ENCODE measurements around the gene KATNB1. TPM values are rescaled to one million over a fixed set of nuclear protein-coding genes. Genes with fewer than 3 reads are reported as not detected.
A peak's percentile ranks its signal among the peaks of the same experiment; 100 is the strongest.

The KATNB1 gene
- total RNA-seq = 27.8 TPM

DNA sequence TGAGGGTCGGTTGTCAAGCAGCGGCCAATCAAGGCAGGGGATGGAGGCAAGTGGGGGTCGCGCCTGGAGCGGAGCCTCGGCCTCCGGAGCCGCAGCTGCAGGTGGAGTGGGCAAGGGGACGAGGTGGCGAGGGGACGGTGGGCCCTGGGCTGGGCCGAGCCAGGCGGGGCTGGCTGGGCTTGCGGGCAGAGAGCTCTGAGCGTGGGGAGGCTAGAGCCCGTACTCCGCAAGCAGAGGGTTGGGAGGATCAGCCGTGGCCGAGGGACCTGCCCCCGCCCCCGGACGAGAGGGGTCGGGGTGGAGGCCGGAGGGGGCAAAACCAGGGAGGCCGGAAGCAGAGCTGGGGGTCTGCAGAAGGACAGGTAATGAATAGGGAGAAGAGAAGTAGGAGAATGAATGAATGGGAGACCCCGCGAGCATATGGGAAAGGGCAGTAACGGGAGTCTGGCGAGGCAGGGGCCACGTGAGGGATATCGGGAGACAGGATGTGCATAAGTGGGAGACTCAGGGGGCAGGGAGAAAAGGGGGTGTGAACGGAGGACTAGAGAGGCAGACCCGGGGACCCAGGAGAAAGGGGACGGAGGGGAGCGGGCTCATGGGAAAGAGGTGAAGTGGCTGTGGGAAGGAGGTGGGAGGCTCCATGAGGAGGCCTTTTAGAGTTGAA, at the start of gene KATNB1:
Gene KATNB1 (plus strand): TSS at position 16 of the 664 bp plus-strand sequence. CDS start 1,474 bp downstream, outside the sequence.
- DNase-seq = no peak

DNA sequence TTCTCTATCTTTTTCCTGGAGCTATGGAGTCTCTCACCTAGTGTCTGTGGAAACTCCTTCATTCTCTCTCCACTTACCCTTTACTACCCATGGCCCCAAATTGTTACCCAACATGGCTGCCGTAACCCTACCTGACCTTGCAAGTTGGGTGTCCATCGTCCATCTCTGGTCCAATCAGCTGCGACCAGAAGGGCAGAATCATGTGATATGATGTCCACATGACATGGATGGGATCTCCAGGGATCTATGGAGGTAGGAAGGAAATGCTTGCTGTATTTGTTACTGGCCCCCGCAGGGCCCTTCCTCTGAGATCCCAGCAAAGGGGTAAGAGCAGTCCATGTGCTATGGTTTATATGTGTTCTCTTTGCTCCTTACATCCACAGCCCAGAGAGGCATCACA, 49.0 kb upstream of the KATNB1 start:
- no peak for DNase-seq

DNA sequence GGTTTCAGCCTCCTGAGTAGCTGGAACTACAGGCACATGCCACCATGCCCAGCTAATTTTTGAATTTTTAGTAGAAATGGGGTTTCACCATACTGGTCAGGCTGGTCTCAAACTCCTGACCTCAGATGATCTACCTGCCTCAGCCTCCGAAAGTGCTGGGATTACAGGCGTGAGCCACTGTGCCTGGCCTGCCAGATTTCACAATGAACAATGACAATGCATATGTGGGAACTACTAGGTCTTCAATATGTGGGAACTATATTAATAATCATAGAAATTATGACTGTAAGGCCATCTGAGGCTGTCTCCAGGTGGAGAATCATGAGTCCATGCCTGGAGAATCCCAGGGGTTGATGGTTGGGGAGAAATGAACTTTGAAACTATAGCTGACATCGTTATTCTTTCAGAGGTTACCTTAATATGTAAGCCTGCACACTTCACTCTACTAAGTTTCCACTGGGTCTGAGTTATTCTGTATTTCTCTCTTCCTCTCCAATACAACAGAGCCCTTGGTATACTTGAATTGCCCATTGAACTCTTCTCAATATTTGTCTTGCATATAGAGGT, 48.1 kb upstream of the KATNB1 start:
- DNase-seq = no peak

GRCh38 chr16:57688487-57688986, 47.0 kb upstream of the KATNB1 start:
- DNase-seq = no peak

- DNase-seq = no peak
These were observed 46.4 kb upstream of the KATNB1 start for GRCh38 chr16:57688987-57689761.

DNA sequence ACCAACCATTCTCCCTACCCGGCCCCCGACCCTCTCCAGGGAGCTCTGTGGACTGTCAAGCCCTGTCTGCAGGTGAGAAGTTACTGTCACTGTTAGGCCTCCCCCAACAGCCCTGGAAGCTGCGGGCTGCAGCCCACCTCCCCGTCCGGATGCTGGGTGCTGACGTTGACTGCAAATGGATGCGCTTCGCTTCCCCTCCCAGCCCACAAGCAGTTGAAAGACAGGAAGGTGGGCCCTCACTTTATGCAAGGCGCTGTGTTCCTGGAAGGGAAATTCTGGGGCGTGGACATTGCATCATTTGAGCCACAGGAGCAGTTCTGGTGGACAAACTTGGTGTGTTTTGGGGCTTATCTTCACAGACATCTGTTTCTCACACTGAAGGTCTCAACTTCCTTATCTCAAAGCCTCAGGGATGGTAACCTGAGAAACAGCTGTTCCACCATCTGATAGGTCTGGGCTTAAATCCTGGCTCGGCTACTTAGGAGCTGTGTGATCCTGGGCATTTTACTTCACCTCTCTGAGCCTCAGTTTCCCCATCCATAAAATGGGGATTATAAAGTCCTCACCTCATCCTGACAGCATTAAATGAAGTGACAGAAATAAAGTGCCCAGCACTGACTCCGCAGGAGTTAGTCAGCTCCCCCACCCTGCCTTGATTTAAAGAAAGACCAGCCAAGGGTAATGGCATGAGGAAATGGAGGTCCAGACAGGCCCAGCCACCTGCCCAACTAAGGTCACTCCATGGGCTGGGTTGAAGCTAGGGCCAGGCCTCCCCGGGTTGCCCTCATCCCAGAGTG, 45.6 kb upstream of the KATNB1 start:
- DNase-seq = no peak

GRCh38 chr16:57690782-57691471, 44.6 kb upstream of the KATNB1 start:
- no peak for DNase-seq

- no peak for DNase-seq
These were observed 42.9 kb upstream of the KATNB1 start for GRCh38 chr16:57692636-57693035.

DNA sequence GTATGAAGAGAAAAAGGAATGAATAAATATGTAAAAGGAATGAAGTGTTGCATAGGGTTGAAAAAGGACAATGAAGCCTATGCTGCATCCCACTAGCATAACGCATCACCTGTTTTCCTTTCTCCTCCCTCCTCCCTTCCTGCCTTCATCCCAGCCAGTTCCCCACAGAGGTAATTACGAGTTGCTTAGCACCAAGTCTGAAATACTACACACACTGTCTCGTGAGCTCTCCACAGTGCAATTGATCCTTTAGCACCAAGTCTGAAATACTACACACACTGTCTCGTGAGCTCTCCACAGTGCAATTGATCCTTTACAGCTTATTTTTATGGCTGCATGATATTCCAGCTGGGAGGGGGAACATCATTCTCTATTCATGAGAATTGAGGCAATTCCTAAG, 42.0 kb upstream of the KATNB1 start:
- DNase-seq = no peak

DNA sequence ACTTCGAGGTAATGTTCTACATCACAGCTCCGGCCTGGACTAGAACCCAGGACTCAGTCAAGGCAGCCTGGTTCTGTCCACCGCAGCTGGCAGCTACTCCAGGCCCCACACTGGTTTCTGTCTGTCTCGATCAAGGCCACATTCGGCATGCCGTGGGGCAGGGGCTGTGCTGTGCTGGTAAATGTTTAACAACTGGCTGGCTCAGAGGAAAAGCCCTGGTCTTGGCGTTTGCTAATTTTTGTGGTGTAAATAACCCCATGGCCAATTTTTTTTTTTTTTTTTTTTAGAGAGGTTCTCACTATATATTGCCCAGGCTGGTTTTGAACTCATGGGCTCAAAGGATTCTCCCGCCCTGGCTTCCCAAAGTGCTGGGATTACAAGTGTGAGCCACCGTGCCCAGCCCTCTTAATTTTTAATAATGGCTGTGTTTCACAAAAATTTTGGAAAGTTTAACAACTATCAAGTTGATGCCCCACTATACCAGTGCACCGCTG, 41.3 kb upstream of the KATNB1 start:
- no peak for DNase-seq

DNA sequence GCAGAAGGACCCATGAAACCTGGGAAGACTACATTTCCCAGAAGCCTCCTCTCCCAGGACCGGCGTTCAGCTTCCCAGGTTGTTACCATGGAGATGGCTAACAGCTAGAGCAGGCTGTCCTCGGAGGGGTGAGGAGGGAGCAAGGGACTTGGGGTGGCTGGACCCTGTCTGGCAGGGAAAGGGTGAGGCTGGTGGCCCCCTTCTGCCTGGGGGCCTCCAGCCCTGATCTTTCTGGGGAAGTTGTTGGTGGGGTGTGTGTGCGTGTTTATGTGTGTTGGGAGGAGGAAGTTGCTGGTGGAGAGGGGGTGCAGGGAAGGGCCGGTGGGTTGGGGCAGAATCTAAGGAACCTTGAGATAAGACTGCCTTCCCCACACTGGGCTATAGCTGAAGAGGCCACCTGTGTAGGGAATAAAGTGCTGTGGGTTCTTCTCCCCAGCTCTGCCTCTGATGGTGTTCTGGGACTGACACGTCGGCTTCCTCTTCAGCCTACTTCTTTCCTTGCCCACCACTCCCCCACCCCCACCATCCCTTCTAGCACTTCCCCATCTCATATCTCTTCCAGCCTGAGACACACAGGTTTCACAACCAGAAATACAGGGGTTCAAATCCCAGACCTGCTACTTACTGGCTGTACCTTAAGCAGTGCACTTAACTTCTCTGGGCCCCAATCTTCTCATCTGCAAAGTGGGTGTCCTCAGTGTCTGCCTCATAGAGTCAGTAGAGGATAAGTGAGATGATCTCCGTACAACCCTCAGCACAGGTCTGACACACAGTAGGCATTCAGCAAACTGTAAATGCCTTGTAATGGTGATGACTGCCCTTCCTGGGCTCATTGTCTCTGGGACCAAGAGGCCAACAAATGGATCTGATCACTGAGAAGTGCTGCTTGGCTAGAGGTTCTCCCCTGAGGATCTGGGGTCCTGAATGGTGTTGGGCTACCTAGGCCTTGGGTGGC, 40.6 kb upstream of the KATNB1 start, which contains the start of gene DRC7:
Gene DRC7 (plus strand): TSS at position 82 of the 955 bp plus-strand sequence. CDS start 3,144 bp downstream, outside the sequence.
- DNase-seq = peak; percentile 32

- DNase-seq = no peak
These were observed 39.9 kb upstream of the KATNB1 start for GRCh38 chr16:57695680-57696069.

GRCh38 chr16:57696240-57696639, 39.3 kb upstream of the KATNB1 start:
- DNase-seq = no peak

DNA sequence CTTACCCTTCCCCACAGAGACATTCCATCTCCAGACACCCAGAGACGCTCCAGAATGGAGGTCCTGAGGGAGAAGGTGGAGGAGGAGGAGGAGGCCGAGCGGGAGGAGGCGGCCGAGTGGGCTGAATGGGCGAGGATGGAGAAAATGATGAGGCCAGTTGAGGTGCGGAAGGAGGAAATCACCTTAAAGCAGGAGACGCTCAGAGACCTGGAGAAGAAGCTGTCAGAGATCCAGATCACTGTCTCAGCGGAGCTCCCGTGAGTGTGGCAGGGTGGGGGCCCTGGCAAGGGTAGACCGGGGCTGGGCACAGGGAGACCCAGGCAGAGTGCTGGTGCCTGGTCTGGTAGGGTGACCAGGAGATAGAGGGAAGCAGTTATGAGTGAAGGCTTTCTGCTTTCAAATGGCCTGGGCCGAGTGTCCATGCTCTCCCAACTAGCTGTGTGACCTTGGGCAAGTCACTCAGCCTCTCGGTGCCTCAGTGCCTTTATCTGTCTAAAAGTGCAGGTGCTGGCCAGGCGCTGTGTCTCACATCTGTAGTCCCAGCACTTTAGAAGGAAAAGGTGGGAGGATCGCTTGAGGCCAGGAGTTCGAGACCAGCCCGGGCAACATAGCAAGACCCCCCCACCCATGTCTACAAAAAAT, 37.6 kb upstream of the KATNB1 start:
- no peak for DNase-seq

DNA sequence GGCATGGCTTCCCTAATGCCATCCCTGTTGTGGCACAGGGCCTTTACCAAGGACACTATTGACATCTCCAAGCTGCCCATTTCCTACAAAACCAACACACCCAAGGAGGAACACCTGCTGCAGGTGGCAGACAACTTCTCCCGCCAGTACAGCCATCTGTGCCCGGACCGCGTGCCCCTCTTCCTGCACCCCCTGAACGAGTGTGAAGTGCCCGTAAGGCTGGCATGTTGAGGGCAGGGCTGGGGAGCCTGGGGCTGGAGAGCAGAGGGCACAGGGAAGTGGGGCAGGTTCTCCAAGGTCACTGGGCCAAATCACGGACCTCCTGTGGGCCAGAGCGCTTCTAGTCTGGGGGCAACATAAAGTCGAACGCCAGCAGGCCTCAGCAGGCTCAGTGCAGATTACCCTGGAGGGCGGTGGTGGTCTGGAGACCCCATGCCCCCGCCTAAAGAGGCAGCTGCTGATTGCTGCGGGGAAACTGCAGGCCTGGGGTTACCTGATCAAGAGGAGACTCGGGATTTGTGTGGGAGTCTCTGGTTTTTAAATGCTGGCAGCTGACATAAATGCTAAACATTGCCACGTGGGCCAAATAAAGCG, 36.7 kb upstream of the KATNB1 start:
- DNase-seq = no peak

DNA sequence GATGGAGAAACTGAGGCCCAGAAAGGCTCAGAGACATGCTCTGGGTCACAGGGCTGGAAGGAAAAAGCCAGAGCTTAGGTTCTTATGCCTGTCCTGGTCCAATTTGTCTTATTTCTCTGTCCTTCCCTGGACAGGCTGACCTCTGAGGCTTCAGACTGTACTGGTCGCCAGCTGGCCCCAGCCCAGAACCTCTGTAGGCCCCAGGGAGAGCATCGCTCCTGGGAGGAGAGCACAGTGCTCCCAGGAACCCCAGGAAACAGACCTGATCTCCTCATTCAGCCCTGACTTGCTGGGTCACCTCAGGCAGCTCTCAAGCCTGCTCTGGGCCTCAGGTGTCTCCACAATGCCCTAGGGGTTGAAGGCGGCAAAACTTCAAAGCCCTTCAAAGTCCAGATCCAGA, 36.1 kb upstream of the KATNB1 start:
- no peak for DNase-seq

DNA sequence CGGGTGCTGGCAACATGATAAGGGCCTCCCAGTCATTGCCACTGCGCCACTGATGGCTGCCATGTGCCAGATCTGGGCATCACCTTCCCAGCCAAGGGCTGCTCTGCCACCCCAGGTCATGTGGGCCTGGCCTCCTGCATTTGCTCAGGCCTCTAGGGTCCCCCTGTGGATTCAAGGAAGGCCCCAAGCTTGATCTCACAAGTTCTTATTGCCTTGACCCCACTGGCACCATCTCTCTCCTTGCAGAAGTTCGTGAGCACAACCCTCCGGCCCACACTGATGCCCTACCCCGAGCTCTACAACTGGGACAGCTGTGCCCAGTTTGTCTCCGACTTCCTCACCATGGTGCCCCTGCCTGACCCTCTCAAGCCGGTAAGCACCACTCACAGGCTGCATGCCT, 35.7 kb upstream of the KATNB1 start:
- DNase-seq = no peak

GRCh38 chr16:57700781-57701551, 34.6 kb upstream of the KATNB1 start:
- no peak for DNase-seq

Data from occipital lobe (tissue), 2 donors.